Neural progenitor cell (in vitro differentiated cells): Measurements from ENCODE around the gene LRCOL1. TPM values are rescaled to one million over a fixed set of nuclear protein-coding genes. Genes with fewer than 3 reads are reported as not detected.

Experiments
- DNase-seq: peaks from one replicate; pipeline ENCODE4 v3.0.0-alpha.2; 2016; ENCODE audit warnings: low spot score
- H2AFZ ChIP-seq: fragments of 200-600 bp; sonication (generic); replicated peaks from 2 replicates; pipeline ENCODE4 v1.6.1; 2016; ENCODE audit warnings: antibody characterized with exemption
- H3F3A ChIP-seq: fragments of 200-600 bp; sonication (generic); 2 replicates; pipeline ENCODE4 v1.6.1; 2016; ENCODE audit warnings: antibody characterized with exemption, low read depth
- H3K27ac ChIP-seq: fragments of 200-600 bp; sonication (generic); 2 replicates; pipeline ENCODE4 v1.5.1; 2016; ENCODE audit warnings: mild to moderate bottlenecking
- H3K27me3 ChIP-seq: fragments of 200-600 bp; sonication (generic); 2 replicates; pipeline ENCODE4 v1.6.1; 2016; ENCODE audit warnings: mild to moderate bottlenecking, moderate library complexity
- H3K36me3 ChIP-seq: fragments of 200-600 bp; sonication (generic); 2 replicates; pipeline ENCODE4 v1.5.1; 2016
- H3K4me1 ChIP-seq: fragments of 200-600 bp; sonication (generic); 2 replicates; pipeline ENCODE4 v1.6.1; 2016; ENCODE audit warnings: mixed run types
- H3K4me2 ChIP-seq: fragments of 200-600 bp; sonication (generic); 2 replicates; pipeline ENCODE4 v1.6.1; 2016
- H3K4me3 ChIP-seq: fragments of 200-600 bp; sonication (generic); 2 replicates; pipeline ENCODE4 v1.5.1; 2016
- H3K79me2 ChIP-seq: fragments of 200-600 bp; sonication (generic); 2 replicates; pipeline ENCODE4 v1.6.1; 2016; ENCODE audit warnings: low read depth
- H3K9ac ChIP-seq: fragments of 200-600 bp; sonication (generic); 2 replicates; pipeline ENCODE4 v1.6.1; 2016
- H3K9me3 ChIP-seq: fragments of 200-600 bp; sonication (generic); 2 replicates; pipeline ENCODE4 v1.5.1; 2016; ENCODE audit warnings: low read depth
- H4K20me1 ChIP-seq: fragments of 200-600 bp; sonication (generic); 2 replicates; pipeline ENCODE4 v1.6.1; 2016; ENCODE audit warnings: low read depth
- H3K27ac Mint-ChIP-seq: 3 replicates; pipeline ENCODE4 v1.8.0; 2021; ENCODE audit warnings: mixed read lengths
- H3K27me3 Mint-ChIP-seq: 2 replicates; pipeline ENCODE4 v1.8.0; 2022; ENCODE audit warnings: low read depth, mild to moderate bottlenecking, inconsistent platforms, moderate library complexity, mixed read lengths; ENCODE audit not compliant: insufficient read depth
- H3K36me3 Mint-ChIP-seq: 3 replicates; pipeline ENCODE4 v1.8.0; 2021; ENCODE audit warnings: mixed read lengths
- H3K4me1 Mint-ChIP-seq: 3 replicates; pipeline ENCODE4 v1.8.0; 2021; ENCODE audit warnings: mixed read lengths
- H3K4me3 Mint-ChIP-seq: 3 replicates; pipeline ENCODE4 v1.8.0; 2021; ENCODE audit warnings: mild to moderate bottlenecking, moderate library complexity, mixed read lengths
- H3K9me3 Mint-ChIP-seq: 3 replicates; pipeline ENCODE4 v1.8.0; 2020; ENCODE audit warnings: mixed read lengths
- CTCF ChIP-seq: fragments of 200-600 bp; sonication (generic); IDR thresholded peaks from 2 replicates; pipeline ENCODE4 v1.5.1; 2017; ENCODE audit warnings: antibody characterized with exemption, mild to moderate bottlenecking
- EZH2 ChIP-seq: fragments of 200-600 bp; sonication (generic); IDR thresholded peaks from 2 replicates; pipeline ENCODE4 v1.6.1; 2017; ENCODE audit warnings: antibody characterized with exemption, mild to moderate bottlenecking, moderate library complexity
- EZH2phosphoT487 ChIP-seq: fragments of 200-600 bp; sonication (generic); IDR thresholded peaks from 2 replicates; pipeline ENCODE4 v1.6.1; 2017; ENCODE audit warnings: antibody characterized with exemption
- total RNA-seq: library from RNA; depleted of rRNA; stranded (reverse); fragments of >200 nt; gene quantifications from 2 replicates; pipeline ENCODE4 v1.2.3, GENCODE V29; 2015; ENCODE audit warnings: low replicate concordance

LRCOL1 gene
- total RNA-seq, 1 donor from 2014 or later: not detected

DNA sequence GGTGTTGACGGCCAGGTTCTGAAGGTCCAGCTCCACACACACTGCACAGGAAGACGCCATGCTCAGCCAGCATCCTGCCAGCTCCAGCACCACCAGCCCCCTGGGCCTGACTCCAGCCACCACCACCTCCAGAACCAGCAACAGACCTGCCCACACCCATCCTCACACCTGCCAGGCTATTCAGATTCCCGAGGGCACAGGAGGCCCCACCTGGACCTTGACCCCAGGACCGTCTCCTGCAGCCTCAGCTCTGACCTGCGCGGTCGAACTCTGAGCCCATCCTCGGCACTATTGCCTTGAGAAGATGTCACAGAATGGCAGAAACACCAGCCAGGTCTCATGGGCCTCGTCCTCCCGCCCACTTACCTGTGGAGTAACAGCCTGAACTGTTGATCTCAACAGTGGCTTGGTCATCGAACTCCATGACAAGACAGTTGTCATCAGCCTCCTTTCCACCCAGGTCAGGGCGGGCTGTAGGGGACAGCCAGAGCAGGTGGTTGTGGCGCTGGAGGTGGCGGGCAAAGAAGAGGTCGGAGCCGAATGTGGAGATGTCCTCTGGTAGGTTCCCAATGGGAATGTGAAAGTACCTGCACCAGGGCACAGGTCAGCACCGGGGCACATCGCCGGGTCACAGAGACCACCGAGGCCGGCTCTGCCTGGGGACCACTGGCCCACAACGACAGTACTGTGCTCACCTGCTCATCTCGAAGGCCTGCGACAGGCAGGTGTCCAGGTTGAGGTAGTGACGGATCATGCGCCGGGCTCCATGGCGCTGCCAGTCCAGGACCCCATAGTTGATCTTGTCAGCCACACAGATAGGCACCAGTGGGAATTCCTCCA lies 31.6 kb upstream of the LRCOL1 start:
- Mint-ChIP-seq H3K27ac (no peak overlapping the region), H3K36me3 (peaks cover 40% of the 10 kb centered on the region), H3K27me3 (peaks cover 9% of the 10 kb centered on the region), H3K4me1 (no peaks in the 10 kb centered on the region), H3K4me3 (no peak overlapping the region), H3K9me3 (no peaks in the 10 kb centered on the region)
- no peak overlapping the region for H3K9ac ChIP-seq
- H3K4me2 ChIP-seq: no peak overlapping the region
- H3K27me3 ChIP-seq: no peaks in the 10 kb centered on the region
- no peak overlapping the region for H3K27ac ChIP-seq
- H4K20me1 ChIP-seq: peaks cover 17% of the 10 kb centered on the region
- H3K36me3 ChIP-seq: no peaks in the 10 kb centered on the region
- H3K9me3 ChIP-seq: no peaks in the 10 kb centered on the region
- H2AFZ ChIP-seq: no peak overlapping the region
- TF ChIP-seq EZH2 (no peak), EZH2phosphoT487 (no peak), CTCF (no peak)
- no peak for DNase-seq
- no peaks in the 10 kb centered on the region for H3K4me1 ChIP-seq
- H3F3A ChIP-seq: peaks cover 14% of the 10 kb centered on the region
- no peaks in the 10 kb centered on the region for H3K79me2 ChIP-seq
- no peak overlapping the region for H3K4me3 ChIP-seq

- Mint-ChIP-seq H3K9me3 (no peaks in the 10 kb centered on the region), H3K27me3 (peaks cover 9% of the 10 kb centered on the region), H3K4me1 (no peaks in the 10 kb centered on the region), H3K36me3 (peaks cover 38% of the 10 kb centered on the region), H3K27ac (no peak overlapping the region), H3K4me3 (no peak overlapping the region)
- Histone ChIP-seq H3K27me3 (no peaks in the 10 kb centered on the region), H3K4me3 (no peak overlapping the region), H3K27ac (no peak overlapping the region), H3K9ac (no peak overlapping the region), H3K36me3 (no peaks in the 10 kb centered on the region), H3K4me2 (no peak overlapping the region), H2AFZ (no peak overlapping the region), H4K20me1 (peaks cover 17% of the 10 kb centered on the region), H3K79me2 (no peaks in the 10 kb centered on the region), H3F3A (peaks cover 14% of the 10 kb centered on the region), H3K9me3 (no peaks in the 10 kb centered on the region), H3K4me1 (no peaks in the 10 kb centered on the region)
- TF ChIP-seq EZH2: no peak
- TF ChIP-seq CTCF: no peak
- TF ChIP-seq EZH2phosphoT487: no peak
- DNase-seq: no peak
These were observed 30.6 kb upstream of the LRCOL1 start for GRCh38 chr12:132640936-132641335.

GRCh38 chr12:132639956-132640520 lies 29.7 kb upstream of the LRCOL1 start:
- Histone ChIP-seq H3K27me3 (no peaks in the 10 kb centered on the region), H3K36me3 (no peaks in the 10 kb centered on the region), H3K27ac (no peak overlapping the region), H3K4me3 (no peak overlapping the region), H3K79me2 (no peaks in the 10 kb centered on the region), H3K9ac (no peak overlapping the region), H3K9me3 (no peaks in the 10 kb centered on the region), H3F3A (peaks cover 14% of the 10 kb centered on the region), H3K4me2 (no peak overlapping the region), H4K20me1 (peaks cover 17% of the 10 kb centered on the region), H3K4me1 (no peaks in the 10 kb centered on the region), H2AFZ (no peak overlapping the region)
- Mint-ChIP-seq H3K27ac (peak overlapping the region; percentile 41), H3K4me1 (no peaks in the 10 kb centered on the region), H3K27me3 (peaks cover 6% of the 10 kb centered on the region), H3K4me3 (no peak overlapping the region), H3K36me3 (peaks cover 43% of the 10 kb centered on the region), H3K9me3 (no peaks in the 10 kb centered on the region)
- TF ChIP-seq CTCF (no peak), EZH2 (no peak), EZH2phosphoT487 (no peak)
- DNase-seq: no peak
